Amniotic stem cell (primary cell): ENCODE results near the gene PUM1.
"Not testable (repeated sequence)": the region's sequence is repeated elsewhere in the genome, so short reads cannot be mapped to it uniquely, and the experiment has no call there.

Experiments used
- DNase-seq: peaks from one replicate; lab custom pipeline; 2025; lab: John Stamatoyannopoulos, UW

The PUM1 gene

DNA sequence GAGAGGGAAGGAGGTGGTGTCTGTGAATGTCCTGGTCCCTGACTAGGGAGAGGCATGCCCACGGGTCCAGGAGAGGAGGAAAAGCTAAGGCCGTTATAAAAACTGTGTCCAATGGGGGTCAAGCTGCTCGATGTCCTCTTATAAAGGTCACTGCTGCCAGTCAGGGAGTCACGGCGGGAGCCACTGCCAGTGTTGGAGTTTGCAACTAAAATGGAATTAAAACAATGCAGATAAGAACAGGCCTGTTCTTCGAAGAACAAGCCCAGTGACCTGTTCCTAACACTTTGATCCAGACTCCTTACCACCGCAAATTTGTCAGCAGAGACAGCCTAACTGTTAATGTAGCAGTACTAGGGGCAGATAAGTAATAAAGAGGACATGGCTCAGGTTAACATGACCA is 100.8 kb downstream of the PUM1 start:
- no peak for DNase-seq

DNA sequence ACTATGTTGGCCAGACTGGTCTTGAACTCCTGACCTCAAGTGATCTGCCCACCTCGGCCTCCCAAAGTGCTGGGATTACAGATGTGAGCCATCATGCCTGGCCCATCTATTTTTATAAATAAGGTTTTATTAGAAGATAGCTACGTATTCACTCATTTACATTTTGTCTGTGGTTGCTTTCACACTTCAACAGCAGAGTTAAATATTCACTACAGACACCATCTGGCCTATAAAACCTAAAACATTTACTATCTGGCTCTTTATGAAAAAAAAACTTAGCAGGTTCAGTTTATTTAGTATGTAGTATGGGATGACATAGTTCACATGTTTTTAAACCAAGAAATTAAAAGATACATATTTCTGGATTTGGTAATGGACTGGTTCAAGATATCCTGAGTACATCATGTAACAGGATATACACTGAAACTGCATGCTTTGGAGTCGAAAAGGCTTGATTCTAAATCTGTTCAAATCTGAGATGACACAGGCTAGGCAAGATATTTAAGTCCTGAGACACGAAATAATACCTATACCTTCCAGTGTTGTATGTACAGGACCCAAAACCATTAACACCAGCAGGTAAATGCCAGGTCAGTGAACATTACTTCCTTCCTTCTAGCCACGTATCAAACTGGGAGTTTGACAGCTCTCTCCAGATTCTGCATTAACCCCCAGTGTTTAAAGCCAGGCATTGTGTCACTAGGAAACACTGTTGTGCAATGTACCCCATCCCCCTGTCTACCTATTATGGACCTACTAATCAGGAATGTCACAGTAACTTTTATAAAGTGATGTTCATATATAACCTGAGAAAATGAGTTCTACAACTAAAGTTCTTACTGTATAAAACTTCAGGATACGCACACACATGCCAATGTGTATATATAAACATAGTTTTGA is 102.7 kb downstream of the PUM1 start:
- no peak for DNase-seq

DNA sequence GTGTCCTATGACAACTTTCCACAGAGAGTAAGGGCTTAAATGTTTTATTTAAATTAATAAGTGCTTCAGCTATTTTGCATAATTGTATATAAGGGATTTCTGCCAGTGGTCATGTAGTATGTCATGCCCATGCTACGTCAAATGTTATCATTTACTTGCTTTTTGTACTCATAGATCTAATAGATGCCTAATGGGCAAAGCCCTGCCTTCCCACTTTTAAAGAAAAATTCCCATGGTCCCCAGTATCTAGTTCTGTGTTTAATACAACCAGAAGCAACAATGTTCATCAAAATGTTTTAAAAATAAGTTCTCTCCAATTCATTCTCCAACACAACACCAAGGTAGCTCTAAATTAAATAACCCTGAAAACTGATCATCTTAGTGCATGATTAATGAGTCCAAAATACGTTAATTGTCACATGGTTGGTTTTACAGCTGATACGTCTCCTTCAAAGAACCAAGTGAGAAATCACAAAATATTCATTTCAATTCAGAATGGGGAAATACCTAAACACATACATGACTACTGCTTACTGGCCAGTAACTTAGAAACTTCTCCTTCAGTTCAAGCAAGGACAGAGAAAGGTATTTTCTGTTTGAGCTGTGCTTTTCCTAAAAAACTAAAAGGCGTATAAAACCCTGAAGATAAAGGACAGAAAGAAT is 107.8 kb downstream of the PUM1 start:
- DNase-seq = no peak

DNA sequence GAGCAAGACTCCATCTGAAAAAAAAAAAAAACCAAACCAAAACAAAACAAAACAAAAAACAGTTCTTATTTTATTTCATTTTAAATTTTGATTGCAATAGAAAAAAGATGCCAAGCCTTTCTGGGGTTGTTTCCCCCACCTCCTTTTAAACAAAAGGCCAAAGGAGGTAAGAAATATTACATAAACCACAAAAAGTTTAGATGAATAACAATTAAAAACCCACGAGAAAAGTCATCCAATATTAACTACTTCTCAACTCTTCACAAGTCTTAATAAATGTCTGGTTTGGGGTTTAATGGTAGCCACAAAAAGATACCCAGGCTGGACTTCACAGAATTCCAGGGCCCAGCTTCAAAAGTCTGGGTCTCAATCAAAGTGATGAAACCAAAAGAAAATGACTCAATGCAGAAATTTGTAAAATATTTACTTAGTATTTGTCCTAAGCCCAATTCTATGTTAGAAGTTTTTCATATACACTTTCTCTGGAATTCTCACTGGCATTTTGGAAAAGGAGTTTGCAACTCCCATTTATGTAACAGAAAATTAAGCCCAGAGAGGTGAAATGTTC is 110.0 kb downstream of the PUM1 start:
- peak; percentile 29 for DNase-seq

DNA sequence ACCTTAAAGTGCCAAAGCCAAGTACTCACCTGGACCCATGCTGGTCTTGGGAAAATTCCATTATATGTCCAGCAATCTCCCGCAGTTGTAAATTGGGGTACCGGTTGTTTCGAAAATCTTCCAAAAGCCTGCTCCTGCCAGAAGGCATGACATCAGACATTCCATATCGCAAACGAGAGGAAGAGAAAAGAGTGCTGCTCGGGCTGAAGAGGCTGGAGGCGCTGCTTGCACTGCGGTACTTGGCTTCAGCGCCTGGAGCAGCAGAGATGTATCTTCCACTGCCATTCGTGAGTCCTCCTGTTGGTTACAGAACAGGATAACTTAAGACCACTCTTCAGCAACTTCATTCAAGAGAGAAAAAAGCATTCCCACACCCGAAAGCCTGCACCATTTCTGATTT is 111.8 kb downstream of the PUM1 start:
- no peak for DNase-seq

DNA sequence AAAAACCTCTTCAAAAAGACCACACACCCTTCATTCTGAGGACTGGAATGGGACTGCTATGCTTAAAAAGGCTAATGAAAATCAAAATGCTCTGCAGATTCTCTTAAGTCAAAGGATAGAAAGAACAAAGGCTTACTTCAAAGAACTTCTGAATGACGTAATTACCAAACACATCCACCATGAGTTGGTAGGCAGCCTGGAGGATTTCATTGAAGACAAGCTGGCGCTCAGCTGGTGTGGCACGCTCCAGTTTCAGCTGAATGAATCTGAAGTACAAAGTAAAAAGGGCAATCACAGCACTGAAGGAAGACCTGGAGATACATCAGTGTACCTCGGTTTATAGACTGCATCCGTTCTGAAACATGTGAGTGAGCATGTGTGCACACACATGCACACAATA is 113.4 kb downstream of the PUM1 start:
- no peak for DNase-seq

DNA sequence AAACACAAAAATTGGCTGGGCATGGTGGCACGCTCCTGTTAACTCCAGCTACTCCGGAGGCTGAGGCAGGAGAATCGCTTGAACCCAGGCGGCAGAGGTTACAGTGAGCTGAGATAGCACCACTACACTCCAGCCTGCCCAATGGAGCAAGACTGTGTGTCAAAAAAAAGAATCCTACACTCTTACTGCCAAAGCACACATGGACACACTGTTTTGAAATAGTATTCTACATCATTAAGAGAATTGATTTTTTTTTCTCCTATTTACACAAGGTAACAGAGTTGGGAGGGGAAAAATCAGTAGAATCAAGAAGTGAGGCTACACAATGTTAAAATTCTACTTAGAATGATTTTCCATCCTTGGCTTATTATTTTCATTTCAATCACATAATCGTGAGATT is 114.8 kb downstream of the PUM1 start:
- no peak for DNase-seq

DNA sequence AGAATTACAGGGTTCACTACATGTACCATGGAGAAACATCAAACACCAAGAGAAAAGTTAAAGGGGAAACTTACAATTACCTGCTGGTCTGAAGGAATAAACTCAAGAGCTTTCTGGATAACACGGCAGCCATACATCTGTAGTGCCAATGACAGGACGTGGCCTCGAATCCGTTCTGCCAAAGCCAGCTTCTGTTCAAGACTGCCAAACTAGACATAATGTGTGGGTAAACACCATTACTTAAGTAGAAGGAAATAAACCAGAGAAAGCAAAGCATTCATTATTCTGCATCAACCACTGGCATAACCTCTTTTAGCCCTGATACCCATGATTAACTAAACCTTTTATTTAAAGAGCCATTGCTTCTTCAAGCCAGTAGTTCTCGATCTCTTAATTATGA is 115.5 kb downstream of the PUM1 start:
- no peak for DNase-seq

DNA sequence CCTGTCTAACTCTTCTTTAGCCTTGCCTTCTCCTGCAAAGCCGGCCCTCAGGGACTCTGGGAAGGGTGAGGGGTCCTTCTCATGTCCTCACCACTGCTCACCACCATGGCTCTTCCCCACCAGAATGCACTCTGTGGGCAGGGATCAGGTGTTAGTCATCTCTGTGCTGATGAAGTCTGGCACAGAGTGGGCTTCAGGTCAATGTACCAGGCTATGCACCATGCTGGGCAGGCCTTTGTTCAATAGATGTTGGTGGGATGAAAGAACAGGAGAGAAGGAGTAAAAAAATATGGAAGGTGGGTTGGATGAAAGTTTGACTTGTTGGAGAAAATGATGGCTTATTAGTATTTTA is 116.1 kb downstream of the PUM1 start:
- not testable (repeated sequence) for DNase-seq

DNA sequence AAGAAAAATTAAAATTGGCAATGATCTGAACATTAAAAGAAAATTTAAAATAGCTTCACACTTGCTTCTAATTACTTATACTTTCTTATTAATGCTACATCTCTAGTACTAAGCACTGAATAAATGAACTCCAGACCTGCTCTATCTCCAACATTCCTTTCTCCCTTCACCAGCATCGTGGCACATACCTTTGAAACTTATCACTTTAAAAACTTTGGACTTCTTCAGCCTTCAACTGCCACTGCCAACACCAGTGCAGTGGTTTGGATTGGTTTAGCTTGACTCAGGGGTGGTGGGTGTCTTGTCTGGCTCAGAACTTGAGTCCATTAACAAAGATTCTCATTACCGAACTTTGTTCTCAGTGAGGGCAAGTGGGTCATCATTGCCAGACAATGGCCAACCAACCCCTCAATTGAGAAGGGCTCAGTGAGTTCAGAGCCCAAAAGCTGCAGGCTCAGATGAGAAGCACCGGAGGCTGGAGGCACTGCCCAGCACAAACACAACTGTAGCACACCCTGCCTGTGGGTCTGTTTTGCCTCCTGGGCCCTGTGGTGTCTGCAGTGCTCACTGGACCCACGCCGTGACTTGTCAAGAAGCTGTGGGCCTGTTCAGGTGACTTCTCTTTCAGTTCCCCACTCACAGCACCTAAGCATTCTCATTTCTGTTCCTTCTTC is 116.6 kb downstream of the PUM1 start:
- DNase-seq = not testable (repeated sequence)

DNA sequence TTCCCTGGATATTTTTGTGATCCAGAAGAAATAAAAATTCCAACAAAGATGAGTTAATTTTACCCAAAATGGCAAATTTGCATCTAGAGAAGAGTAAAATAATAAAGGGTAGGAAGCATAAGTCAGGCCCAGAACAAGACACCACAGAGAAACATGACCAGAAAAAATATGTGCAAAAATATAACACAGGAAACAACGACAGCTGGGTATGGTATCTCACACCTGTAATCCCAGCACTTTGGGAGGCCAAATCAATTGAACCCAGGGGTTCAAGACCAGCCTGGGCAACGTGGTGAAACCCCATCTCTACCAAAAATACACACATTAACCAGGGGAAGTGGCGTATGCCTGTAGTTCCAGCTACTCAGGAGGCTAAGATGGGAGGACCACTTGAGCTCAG is 117.2 kb downstream of the PUM1 start:
- no peak for DNase-seq

DNA sequence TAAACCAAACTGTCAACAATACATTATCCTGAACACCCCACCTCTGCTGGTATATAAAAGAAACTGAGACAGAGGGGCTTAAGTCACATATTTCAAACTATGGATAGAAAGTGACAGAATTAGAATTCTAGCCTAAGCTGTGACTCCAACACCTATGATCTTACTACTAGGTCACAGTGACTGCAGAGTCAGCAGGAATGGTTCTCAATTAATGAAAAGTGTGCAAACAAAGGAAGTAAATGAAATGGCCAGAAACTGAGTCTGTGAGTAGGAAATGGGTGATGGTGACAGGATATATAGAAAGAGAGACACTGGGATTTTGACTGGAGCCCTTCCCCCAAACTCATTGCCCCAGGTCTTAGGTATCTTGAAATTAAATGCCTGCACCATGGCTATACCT is 118.3 kb downstream of the PUM1 start:
- no peak for DNase-seq

DNA sequence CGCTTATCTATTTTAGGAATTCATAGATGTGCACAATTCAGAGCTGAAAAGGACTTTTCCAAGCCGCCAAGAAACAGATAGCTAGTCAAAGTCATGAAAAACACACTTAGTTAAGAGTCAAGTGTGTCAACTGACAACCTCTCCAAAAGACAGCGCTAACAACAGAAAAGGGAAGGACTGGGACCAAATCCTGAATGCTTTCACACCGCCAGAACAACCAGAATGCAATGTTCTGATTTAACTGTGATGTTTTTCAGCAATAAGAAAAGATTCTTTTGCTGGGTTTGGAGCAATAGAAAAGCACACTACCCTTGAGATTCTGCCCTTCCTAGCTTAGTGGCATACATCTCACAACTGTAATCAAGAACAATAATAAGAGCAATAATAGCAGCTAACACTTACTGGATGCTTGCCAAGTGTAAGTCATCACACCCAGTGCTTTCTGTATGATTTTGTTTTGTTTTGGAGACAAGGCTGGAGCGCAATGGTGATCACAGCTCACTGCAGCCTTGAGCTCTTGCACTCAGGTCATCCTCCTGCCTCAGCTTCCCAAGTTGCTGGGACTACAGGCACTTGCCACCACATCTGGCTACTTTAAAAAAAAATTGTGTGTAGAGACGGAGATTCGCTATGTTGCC is 123.1 kb downstream of the PUM1 start:
- no peak for DNase-seq

DNA sequence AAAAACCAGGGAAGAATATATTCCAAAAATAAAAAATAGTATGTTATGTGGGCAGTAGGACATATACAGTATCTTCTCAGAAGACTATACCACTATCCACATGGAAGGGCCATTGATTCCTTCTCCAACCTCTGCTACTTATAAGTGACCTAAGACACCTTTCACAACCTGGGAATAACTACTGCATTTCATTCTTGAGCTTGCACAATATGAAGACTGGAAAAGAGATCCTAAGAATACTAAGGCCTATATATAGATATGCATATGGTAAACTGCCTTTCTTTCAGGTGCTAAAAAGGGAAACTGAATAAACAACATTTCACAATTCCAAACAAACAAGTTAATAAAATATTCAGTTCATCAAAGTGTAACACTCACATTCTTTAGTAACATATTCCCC is 125.0 kb downstream of the PUM1 start:
- no peak for DNase-seq

DNA sequence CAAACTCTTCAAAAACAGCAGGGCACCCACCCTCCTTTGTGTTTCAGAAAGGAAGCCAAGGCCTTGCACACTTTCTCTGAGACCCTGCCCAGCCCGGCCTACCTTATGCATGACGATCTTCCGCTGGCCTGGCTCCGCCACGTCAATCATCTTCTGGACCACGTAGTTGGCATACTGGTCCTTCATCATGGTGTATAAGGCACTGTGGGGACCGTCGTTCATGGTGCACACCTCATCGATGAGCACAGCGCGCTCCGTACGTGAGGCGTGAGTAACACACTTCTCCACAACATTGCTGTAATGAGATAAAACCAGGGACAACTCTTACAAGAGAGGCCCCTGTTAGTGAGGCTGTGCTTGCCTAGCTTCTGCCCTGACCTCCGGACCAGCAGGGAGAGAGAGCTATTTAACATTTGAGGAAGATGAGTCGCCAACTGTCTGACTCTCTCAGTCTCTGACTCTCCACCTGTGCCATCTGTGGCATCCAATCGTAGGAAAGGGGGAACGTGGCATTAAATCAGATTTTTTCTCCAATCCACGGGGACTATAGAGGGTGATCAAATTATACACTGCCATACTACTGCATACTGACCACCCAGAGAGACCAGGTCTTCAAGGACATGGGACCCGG is 128.9 kb downstream of the PUM1 start:
- DNase-seq = no peak

DNA sequence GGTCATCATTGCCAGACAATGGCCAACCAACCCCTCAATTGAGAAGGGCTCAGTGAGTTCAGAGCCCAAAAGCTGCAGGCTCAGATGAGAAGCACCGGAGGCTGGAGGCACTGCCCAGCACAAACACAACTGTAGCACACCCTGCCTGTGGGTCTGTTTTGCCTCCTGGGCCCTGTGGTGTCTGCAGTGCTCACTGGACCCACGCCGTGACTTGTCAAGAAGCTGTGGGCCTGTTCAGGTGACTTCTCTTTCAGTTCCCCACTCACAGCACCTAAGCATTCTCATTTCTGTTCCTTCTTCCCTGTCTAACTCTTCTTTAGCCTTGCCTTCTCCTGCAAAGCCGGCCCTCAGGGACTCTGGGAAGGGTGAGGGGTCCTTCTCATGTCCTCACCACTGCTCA is 129.8 kb downstream of the PUM1 start:
- not testable (repeated sequence) for DNase-seq

DNA sequence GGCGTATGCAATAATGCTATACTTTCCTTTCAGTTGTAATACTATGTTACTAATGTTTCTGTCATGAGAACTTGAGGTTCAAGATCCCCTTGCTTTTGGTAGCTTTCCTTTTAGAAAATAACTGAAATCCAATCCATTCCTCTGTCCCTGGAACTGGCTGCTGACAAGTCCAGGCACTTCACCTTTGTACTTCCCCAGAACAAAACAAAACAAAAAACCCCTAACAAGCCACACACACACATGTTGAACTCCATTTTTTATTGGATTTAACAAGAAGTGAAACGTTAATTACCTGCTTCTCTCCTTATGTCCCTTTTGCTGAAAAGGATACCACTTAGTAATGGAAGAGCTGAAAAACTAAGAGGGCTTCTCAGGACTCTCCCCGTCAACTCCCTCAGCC is 130.9 kb downstream of the PUM1 start:
- no peak for DNase-seq

DNA sequence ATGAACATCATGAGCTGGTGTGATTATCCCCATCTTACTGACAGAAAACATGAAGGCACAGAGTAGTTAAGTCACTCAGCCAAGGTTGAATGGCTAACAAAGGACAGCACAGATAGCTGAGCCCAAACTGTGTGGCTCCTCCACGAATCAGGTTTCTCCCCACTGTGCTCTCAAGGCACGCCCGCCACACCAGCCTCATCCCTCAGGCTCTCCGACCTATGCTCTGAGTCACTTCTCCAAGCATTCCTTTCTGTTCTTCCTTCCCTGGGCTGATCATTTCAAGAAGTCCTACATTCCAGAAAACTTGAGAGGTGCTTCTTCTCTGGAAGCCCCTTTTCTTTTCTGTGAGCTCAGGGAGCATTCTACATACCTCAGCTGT is 131.7 kb downstream of the PUM1 start:
- DNase-seq = no peak

DNA sequence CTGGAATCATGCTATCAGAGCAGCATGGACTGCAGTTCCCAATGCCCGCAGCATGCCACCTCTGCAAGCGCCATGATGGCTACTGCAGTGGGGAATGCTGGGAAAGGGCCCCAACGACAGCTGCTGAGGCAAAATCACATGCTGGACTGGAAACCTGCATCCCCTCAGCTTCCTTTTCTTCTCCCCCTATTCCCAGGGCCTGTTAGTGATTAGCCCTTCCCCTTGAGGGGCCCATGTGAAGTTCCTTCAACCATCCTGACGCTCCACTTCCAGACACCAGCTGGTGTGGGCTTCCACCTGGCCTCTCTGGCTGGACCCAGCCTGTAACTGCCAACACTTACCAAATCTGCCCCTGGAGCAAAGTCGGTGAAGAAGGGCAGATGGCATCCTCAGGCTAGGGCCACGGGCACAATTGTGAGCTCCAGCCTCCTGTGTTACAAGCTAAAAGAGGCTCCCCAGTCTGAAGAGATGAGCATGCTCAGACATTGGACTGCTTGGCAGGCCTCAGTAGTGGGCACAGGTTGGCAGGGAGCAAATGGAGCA is 134.8 kb downstream of the PUM1 start:
- DNase-seq = no peak

DNA sequence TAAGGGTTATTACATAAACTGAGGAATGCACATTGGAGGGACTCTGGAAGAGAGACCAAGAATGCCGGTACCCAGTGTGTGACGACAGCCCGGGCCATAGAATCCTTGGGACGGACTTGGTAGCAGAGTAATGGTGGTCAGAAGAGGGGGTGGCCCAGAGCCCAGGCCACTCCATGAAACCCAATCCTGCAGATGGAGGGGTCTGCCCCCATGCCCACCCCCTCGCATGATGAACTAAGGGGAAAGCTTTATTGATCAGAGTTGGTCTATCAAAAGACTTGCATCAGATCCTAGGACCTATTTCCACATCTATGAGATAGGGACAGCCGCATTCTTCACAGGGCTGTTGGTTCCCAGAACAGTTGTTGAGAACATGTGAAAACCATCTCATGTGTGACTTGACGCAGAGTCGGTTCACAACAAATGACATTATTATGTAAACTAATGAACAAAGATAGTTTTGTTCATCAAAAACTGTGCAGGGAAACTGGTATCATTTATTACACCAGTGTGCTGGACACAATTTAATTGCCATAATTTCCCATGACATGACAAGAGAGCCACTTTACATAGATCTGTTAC is 135.5 kb downstream of the PUM1 start:
- DNase-seq = no peak
